Right cardiac atrium (tissue), 5 donors: Measurements from ENCODE around the gene AEBP1. TPM values are rescaled to one million over a fixed set of nuclear protein-coding genes. Genes with fewer than 3 reads are reported as not detected.

Experiments
- ATAC-seq, 2 donors: fragments of 200-7000 bp; cut with Tn5 transposase; one replicate each; pipeline versions ENCODE4 v1.8.0 to v1.9.1; 2020; ENCODE audit warnings: moderate library complexity in 2 of 2, mild to moderate bottlenecking in 1 of 2
- DNase-seq, 3 donors: peaks; one replicate each; pipeline ENCODE4 v3.0.0-alpha.2; 2020
- H3K27ac ChIP-seq: one replicate; pipeline ENCODE4 v1.5.1; 2013; ENCODE audit warnings: mild to moderate bottlenecking, low read length, control low read depth, moderate library complexity
- H3K27me3 ChIP-seq: one replicate; pipeline ENCODE4 v1.6.1; 2013; ENCODE audit not compliant: control insufficient read depth, insufficient read depth
- H3K4me1 ChIP-seq: one replicate; pipeline ENCODE4 v1.6.1; 2013; ENCODE audit warnings: low read length; ENCODE audit not compliant: control insufficient read depth, insufficient read depth
- H3K4me3 ChIP-seq: one replicate; pipeline ENCODE4 v1.5.1; 2013; ENCODE audit warnings: low read length, control low read depth
- H3K9me3 ChIP-seq: one replicate; pipeline ENCODE4 v1.6.1; 2013; ENCODE audit warnings: low read length; ENCODE audit not compliant: control insufficient read depth
- WGBS: extraction: QIAGEN DNeasy Blood & Tissue Kit; methylation state at CpG from one replicate; pipeline ENCODE4 v1.1.7; 2013; 5-methylcytosine and 5-hydroxymethylcytosine counted together
- intact Hi-C, 4 donors: fragments of 100-400 bp; cut with DNase I; formaldehyde crosslinking; loops; one replicate each; pipeline versions ENCODE4 v1.11.0 to v1.14.0; 2022 to 2023
- polyA plus RNA-seq: library from polyadenylated mRNA; stranded (reverse); fragments of 200-250 nt; gene quantifications from one replicate; pipeline ENCODE4 v1.2.3, GENCODE V29; 2013
- total RNA-seq, 4 donors: library from RNA; stranded (reverse); fragmentation: NEBNext Ultra II Directional; extraction: Animal tissue kit (Norgen Biotek cat#: 25700); gene quantifications; one replicate each; pipeline ENCODE4 v1.2.1, GENCODE V29; 2021
- donor health status: healthy with polysubstance abuse.
- donor health status: DM: no; HTN: yes; CAD: no.
- donor health status: DM: no; HTN: no; CAD: no.
- donor health status: DM: no; HTN: yes; CAD: no; lungs with severe emphysema.
- donor health status: DM: yes; HTN: yes; CAD: no.

AEBP1 gene
- total and polyA plus RNA-seq, 5 donors: 62.8 to 124 (median 94.6) TPM

DNA sequence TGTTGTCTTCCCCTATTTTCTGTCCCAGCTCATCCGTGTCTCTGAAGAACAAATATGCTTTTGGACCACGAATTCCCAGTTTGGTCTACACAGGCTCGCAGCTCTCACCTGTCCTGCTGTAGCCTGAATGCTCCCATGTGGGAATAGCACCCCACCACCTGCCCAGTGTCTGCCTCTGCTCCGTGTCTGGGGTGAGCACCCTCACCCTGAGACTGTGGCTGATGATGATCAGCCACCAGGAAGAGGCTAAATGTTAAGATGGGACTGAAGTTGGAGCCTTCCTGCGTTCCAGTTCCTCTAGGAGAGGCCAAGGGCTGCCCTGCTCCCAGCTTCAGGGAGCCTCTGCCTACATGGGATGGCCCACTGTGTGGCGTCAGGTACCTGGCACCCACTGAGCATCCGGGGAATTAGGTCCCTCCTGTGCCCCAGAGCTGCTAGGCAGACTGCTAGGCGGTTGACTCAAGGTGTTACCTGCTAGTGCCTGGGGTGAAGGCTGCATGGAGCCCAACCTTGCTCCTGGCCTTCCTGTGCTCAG is 42.4 kb upstream of the AEBP1 start:
- H3K9me3 ChIP-seq: no peaks in the 10 kb centered on the region
- H3K27ac ChIP-seq: peak overlapping the region; percentile 11
- no peak for ATAC-seq
- H3K4me3 ChIP-seq: no peak overlapping the region
- peak in 1 of 3 donors; percentile 51 for DNase-seq
- H3K27me3 ChIP-seq: no peaks in the 10 kb centered on the region
- intact Hi-C loops: no loop called here
- H3K4me1 ChIP-seq: peaks cover 10% of the 10 kb centered on the region
- 73% methylated on average over 8 of the region's 8 CpGs for WGBS

DNA sequence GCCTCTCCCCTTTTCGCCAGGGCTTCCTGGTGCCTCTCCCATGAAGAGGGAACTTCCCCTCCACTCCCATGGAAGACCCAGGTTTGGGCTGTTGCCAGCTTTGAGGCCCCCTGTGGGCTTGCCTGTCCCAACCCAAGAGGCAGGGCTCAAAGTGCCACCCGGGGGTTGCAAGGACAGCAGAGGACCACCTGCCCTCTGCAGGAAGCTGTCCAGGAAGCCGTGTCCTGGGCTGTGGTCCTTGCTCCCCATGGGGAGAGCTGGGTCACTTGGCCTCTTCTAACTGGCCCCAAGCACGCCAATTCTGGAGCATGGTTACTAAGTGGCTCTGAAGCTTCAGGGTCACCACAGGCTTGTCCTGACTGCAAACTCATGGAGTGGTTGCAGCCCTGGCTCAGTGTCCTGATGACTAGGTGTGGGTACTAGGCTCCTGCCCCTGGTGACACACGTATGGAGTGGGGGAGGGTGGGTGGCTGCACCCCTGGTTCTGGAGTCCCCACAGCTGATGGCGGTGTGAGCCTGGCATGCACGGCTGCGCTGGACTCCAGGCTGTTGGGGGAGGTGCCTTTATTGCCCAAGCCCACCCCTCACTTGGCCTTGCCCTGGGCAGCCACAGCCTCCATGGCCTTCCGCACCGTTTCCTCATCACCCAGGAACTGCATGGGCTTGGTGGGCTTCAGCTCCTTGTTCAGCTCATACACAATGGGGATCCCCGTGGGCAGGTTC is 41.8 kb upstream of the AEBP1 start:
- Histone ChIP-seq H3K4me3 (no peak overlapping the region), H3K27ac (peak overlapping the region; percentile 82), H3K9me3 (no peaks in the 10 kb centered on the region), H3K27me3 (no peaks in the 10 kb centered on the region), H3K4me1 (peaks cover 11% of the 10 kb centered on the region)
- WGBS: 68% methylated on average over 11 of the region's 11 CpGs
- ATAC-seq (no peak), DNase-seq (peak in 2 of 3 donors; percentile 59 to 66)
- intact Hi-C loops: no loop called here

- H3K27me3 ChIP-seq: no peaks in the 10 kb centered on the region
- ATAC-seq: peak; percentile 6 to 8
- intact Hi-C loops: no loop called here
- H3K27ac ChIP-seq: peak overlapping the region; percentile 82
- DNase-seq: peak; percentile 28 to 64 (median 48)
- peaks cover 11% of the 10 kb centered on the region for H3K4me1 ChIP-seq
- no peak overlapping the region for H3K4me3 ChIP-seq
- no peaks in the 10 kb centered on the region for H3K9me3 ChIP-seq
- WGBS: 47% methylated on average over 3 of the region's 3 CpGs
Observed at GRCh38 chr7:44062903-44063295, 41.2 kb upstream of the AEBP1 start.

- Histone ChIP-seq H3K4me3 (peak overlapping the region; percentile 54), H3K9me3 (no peaks in the 10 kb centered on the region), H3K27me3 (no peaks in the 10 kb centered on the region), H3K4me1 (peaks cover 13% of the 10 kb centered on the region), H3K27ac (peak overlapping the region; percentile 52)
- WGBS: 25% methylated on average over 10 of the region's 10 CpGs
- DNase-seq (no peak), ATAC-seq (no peak)
- intact Hi-C loops: no loop called here
Observed at GRCh38 chr7:44063547-44063893, 40.6 kb upstream of the AEBP1 start.

- Histone ChIP-seq H3K4me3 (peak overlapping the region; percentile 54), H3K27me3 (no peaks in the 10 kb centered on the region), H3K9me3 (no peaks in the 10 kb centered on the region), H3K4me1 (peaks cover 13% of the 10 kb centered on the region), H3K27ac (peak overlapping the region; percentile 52)
- ATAC-seq (peak in 1 of 2 donors; percentile 3), DNase-seq (peak in 2 of 3 donors; percentile 71 to 74)
- intact Hi-C loops: no loop called here
- WGBS: 22% methylated on average over 16 of the region's 16 CpGs
Observed at GRCh38 chr7:44063894-44064651, 40.1 kb upstream of the AEBP1 start.

- WGBS: 12% methylated on average over 33 of the region's 33 CpGs
- H3K27me3 ChIP-seq: no peaks in the 10 kb centered on the region
- H3K27ac ChIP-seq: peak overlapping the region; percentile 52
- peaks cover 13% of the 10 kb centered on the region for H3K4me1 ChIP-seq
- DNase-seq (peak in 2 of 3 donors; percentile 36 to 73), ATAC-seq (peak; percentile 1 to 12)
- intact Hi-C loops: no loop called here
- H3K4me3 ChIP-seq: peak overlapping the region; percentile 54
- H3K9me3 ChIP-seq: no peaks in the 10 kb centered on the region
Observed at GRCh38 chr7:44064791-44065430, 39.2 kb upstream of the AEBP1 start.

DNA sequence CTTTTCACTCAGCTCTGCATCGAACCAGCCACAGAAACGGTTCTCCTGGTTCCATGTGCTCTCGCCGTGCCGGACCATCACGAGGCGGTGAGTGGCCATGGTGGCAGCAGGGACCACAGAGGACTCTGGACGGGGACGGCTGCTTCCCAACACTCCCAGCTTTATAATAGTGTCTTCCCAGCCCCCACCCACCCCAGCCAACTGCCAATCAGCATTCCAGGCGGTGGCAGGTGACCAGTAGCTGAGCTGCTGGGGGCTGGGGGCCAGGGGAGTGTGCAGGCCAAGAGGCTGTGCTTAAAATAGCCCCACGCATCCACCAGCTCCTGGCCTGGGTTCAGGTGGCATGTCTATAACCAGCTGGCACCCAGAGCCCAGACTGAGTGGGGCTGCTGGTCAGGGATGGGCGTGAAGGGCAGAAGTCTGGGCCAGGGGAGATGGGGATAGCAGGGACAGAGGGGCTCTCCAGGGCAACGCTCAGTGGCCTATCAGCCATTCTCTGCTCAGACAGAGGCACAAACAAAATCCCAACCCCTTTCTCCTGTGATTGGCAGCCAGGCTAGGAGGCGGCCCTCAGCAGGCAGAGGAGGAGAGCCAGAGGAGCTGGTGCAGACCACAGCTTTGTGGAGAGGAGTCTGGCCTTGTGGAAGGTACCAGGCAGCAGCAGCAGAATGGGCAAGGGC is 38.6 kb upstream of the AEBP1 start, which contains the start of gene PGAM2:
Gene PGAM2 (minus strand): TSS at position 137 of the 680 bp plus-strand sequence. CDS start 38 bp downstream, at position 99.
- peak within 1 kb of the TSS; percentile 54 for H3K4me3 ChIP-seq

GRCh38 chr7:44066111-44066460 is 38.1 kb upstream of the AEBP1 start:
- ATAC-seq (no peak), DNase-seq (no peak)
- Histone ChIP-seq H3K4me1 (peaks cover 13% of the 10 kb centered on the region), H3K27ac (peak overlapping the region; percentile 50), H3K4me3 (no peak overlapping the region), H3K9me3 (no peaks in the 10 kb centered on the region), H3K27me3 (no peaks in the 10 kb centered on the region)
- intact Hi-C loops: no loop called here
- 37% methylated on average over 6 of the region's 6 CpGs for WGBS

More for the DNA sequence above, 38.6 kb upstream of the AEBP1 start, which contains the start of gene PGAM2:
- Histone ChIP-seq H3K27me3 (no peaks in the 10 kb centered on the region), H3K27ac (peak within 1 kb of the TSS; percentile 52), H3K4me1 (peaks cover 13% of the 10 kb centered on the region), H3K9me3 (no peaks in the 10 kb centered on the region)
- intact Hi-C loops: no loop called here
- WGBS: 12% methylated on average over 14 of the region's 14 CpGs
- ATAC-seq (peak; percentile 56 to 65), DNase-seq (peak; percentile 78 to 92 (median 89))

GRCh38 chr7:44066494-44067063 is 37.6 kb upstream of the AEBP1 start:
- Histone ChIP-seq H3K27ac (no peak overlapping the region), H3K4me1 (peaks cover 13% of the 10 kb centered on the region), H3K9me3 (no peaks in the 10 kb centered on the region), H3K27me3 (no peaks in the 10 kb centered on the region), H3K4me3 (no peak overlapping the region)
- no peak for ATAC-seq
- 65% methylated on average over 7 of the region's 7 CpGs for WGBS
- intact Hi-C loops: no loop called here
- peak in 2 of 3 donors; percentile 55 to 60 for DNase-seq
